ENCODE results near the gene RYR3.
"Not testable (repeated sequence)": the region's sequence is repeated elsewhere in the genome, so short reads cannot be mapped to it uniquely, and the experiment has no call there.

RYR3 gene

DNA sequence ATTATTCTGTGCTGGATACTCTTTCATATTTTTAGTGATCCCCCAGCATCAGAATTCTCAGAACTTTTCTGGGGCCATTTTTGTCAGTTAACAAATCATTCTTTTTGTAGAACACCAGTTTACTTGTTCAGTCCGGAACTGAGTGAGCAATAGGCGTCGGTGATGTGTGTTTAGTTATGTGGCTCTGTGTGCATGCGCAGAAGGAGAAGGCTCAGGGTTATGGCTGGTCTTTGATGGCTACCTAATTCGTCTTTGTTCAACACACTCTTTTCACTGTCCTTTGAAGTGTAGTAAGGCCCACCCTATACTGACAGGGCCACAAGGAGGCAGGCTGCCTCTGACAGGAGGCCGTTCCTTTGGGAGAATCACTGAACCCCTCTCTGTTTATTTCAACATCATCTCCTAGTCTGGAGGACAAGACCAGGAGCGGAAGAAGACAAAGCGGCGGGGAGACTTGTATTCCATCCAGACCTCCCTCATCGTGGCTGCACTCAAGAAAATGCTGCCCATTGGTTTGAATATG lies 499.4 kb downstream of the RYR3 start:
- TF ChIP-seq TOX (CRISPR knock-in tag; IDR thresholded peaks at IDR 0.05; ENCODE audit: borderline replicate concordance) = no peak
- no peak for TF ChIP-seq RARB (CRISPR knock-in tag; IDR thresholded peaks at IDR 0.05)
- TF ChIP-seq ISL1 (CRISPR knock-in tag; IDR thresholded peaks at IDR 0.05) = no peak
- TF ChIP-seq OSR1 (CRISPR knock-in tag; IDR thresholded peaks at IDR 0.05) = no peak
- no peak for TF ChIP-seq TCF4 (CRISPR knock-in tag; IDR thresholded peaks at IDR 0.05; ENCODE audit: borderline replicate concordance)
- no peak for TF ChIP-seq ESRRG (CRISPR knock-in tag; IDR thresholded peaks at IDR 0.05)
- TF ChIP-seq GLIS3 (CRISPR knock-in tag; IDR thresholded peaks at IDR 0.05) = no peak
- TF ChIP-seq, protein P1, sequence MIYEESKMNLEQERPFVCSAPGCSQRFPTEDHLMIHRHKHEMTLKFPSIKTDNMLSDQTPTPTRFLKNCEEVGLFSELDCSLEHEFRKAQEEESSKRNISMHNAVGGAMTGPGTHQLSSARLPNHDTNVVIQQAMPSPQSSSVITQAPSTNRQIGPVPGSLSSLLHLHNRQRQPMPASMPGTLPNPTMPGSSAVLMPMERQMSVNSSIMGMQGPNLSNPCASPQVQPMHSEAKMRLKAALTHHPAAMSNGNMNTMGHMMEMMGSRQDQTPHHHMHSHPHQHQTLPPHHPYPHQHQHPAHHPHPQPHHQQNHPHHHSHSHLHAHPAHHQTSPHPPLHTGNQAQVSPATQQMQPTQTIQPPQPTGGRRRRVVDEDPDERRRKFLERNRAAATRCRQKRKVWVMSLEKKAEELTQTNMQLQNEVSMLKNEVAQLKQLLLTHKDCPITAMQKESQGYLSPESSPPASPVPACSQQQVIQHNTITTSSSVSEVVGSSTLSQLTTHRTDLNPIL (CRISPR knock-in tag; IDR thresholded peaks at IDR 0.05; ENCODE audit: low read depth) = no peak
- TF ChIP-seq ZFP30 (CRISPR knock-in tag; IDR thresholded peaks at IDR 0.05) = no peak
- TF ChIP-seq, protein P2, sequence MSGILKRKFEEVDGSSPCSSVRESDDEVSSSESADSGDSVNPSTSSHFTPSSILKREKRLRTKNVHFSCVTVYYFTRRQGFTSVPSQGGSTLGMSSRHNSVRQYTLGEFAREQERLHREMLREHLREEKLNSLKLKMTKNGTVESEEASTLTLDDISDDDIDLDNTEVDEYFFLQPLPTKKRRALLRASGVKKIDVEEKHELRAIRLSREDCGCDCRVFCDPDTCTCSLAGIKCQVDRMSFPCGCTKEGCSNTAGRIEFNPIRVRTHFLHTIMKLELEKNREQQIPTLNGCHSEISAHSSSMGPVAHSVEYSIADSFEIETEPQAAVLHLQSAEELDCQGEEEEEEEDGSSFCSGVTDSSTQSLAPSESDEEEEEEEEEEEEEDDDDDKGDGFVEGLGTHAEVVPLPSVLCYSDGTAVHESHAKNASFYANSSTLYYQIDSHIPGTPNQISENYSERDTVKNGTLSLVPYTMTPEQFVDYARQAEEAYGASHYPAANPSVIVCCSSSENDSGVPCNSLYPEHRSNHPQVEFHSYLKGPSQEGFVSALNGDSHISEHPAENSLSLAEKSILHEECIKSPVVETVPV (CRISPR knock-in tag; IDR thresholded peaks at IDR 0.05) = no peak
- TF ChIP-seq BACH2 (CRISPR knock-in tag; IDR thresholded peaks at IDR 0.05; ENCODE audit: borderline replicate concordance) = no peak
- no peak for ATAC-seq

DNA sequence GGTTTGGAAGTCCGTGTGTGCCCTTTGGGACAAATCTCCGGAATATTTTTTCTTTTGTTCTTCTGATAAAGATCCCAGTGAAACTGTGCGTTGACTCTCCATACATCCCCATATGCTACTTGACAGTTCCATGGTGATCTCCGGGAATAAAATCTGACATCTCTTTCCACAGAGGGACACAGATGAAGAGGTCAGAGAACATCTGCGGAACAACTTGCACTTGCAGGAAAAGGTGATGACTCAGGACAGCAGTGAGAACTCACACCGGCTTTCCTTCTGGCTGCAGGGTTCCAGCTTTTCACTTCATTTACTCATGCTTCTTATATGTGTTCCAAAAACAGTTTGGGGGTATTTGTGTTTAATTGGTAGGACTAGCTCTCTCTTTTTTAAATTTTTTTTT lies 500.0 kb downstream of the RYR3 start:
- no peak for TF ChIP-seq ZFP30 (CRISPR knock-in tag; IDR thresholded peaks at IDR 0.05)
- ATAC-seq = no peak

DNA sequence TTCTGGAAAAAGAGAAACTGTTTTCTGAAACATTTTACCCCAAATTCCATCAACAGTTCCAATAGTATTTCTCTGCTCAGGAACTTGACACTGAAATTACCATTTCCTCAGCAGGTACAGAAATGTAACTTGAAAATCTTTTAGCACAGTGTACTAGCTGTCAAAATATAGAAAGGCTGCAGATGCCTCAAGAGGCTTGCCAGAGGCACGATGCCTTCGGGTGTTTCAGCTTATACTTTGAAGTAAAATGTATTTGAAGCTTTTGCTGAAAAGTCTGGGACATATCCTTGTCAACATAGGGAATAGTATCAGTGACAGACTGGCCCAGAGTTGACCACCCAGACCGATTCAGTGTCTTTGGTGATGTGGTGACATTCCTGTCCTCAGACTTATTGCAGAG lies 503.1 kb downstream of the RYR3 start:
- TF ChIP-seq SNAI2 (CRISPR knock-in tag; IDR thresholded peaks at IDR 0.05) (no peak), ISL1 (CRISPR knock-in tag; IDR thresholded peaks at IDR 0.05) (no peak), TCF4 (CRISPR knock-in tag; IDR thresholded peaks at IDR 0.05; ENCODE audit: borderline replicate concordance) (no peak), ZC3H10 (CRISPR knock-in tag; IDR thresholded peaks at IDR 0.05) (no peak), TOX (CRISPR knock-in tag; IDR thresholded peaks at IDR 0.05; ENCODE audit: borderline replicate concordance) (no peak), RARB (CRISPR knock-in tag; IDR thresholded peaks at IDR 0.05) (no peak), OSR1 (CRISPR knock-in tag; IDR thresholded peaks at IDR 0.05) (no peak), ZFP3 (CRISPR knock-in tag; IDR thresholded peaks at IDR 0.05) (no peak), ARNTL (CRISPR knock-in tag; IDR thresholded peaks at IDR 0.05; ENCODE audit: borderline replicate concordance, low read depth) (no peak), ZNF565 (CRISPR knock-in tag; conservative IDR thresholded peaks at IDR 0.05; ENCODE audit: low read depth) (no peak), ESRRG (CRISPR knock-in tag; IDR thresholded peaks at IDR 0.05) (no peak)
- TF ChIP-seq, protein P3, sequence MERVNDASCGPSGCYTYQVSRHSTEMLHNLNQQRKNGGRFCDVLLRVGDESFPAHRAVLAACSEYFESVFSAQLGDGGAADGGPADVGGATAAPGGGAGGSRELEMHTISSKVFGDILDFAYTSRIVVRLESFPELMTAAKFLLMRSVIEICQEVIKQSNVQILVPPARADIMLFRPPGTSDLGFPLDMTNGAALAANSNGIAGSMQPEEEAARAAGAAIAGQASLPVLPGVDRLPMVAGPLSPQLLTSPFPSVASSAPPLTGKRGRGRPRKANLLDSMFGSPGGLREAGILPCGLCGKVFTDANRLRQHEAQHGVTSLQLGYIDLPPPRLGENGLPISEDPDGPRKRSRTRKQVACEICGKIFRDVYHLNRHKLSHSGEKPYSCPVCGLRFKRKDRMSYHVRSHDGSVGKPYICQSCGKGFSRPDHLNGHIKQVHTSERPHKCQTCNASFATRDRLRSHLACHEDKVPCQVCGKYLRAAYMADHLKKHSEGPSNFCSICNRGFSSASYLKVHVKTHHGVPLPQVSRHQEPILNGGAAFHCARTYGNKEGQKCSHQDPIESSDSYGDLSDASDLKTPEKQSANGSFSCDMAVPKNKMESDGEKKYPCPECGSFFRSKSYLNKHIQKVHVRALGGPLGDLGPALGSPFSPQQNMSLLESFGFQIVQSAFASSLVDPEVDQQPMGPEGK (CRISPR knock-in tag; IDR thresholded peaks at IDR 0.05; ENCODE audit: borderline replicate concordance) = no peak
- TF ChIP-seq, protein P4, sequence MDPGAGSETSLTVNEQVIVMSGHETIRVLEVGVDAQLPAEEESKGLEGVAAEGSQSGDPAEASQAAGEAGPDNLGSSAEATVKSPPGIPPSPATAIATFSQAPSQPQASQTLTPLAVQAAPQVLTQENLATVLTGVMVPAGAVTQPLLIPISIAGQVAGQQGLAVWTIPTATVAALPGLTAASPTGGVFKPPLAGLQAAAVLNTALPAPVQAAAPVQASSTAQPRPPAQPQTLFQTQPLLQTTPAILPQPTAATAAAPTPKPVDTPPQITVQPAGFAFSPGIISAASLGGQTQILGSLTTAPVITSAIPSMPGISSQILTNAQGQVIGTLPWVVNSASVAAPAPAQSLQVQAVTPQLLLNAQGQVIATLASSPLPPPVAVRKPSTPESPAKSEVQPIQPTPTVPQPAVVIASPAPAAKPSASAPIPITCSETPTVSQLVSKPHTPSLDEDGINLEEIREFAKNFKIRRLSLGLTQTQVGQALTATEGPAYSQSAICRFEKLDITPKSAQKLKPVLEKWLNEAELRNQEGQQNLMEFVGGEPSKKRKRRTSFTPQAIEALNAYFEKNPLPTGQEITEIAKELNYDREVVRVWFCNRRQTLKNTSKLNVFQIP (CRISPR knock-in tag; IDR thresholded peaks at IDR 0.05; ENCODE audit: borderline replicate concordance, low read depth) = no peak
- TF ChIP-seq, protein P1 (CRISPR knock-in tag; IDR thresholded peaks at IDR 0.05; ENCODE audit: low read depth) = no peak
- TF ChIP-seq, protein P2 (CRISPR knock-in tag; IDR thresholded peaks at IDR 0.05) = no peak
- no peak for ATAC-seq

DNA sequence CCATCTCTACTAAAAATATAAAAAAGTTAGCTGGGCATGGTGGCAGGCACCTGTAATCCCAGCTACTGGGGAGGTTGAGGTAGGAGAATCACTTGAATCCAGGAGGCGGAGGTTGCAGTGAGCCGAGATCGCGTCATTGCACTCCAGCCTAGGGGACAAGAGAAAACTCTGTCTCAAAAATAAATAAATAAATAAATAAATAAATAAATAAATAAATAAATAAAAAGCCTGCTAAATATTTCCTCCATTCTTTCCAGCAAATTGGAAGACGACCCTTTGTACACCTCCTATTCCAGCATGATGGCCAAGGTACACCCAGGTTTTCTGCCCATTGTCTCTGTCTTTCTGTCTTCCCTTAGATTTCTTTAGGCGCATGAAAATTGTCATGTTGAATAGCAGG lies 508.7 kb downstream of the RYR3 start:
- not testable (repeated sequence) for ATAC-seq
